AG08396 (cell line): ENCODE data around the gene HLA-DQB1.
A peak's percentile ranks its signal among the peaks of the same experiment; 100 is the strongest.
"Not testable (repeated sequence)": the region's sequence is repeated elsewhere in the genome, so short reads cannot be mapped to it uniquely, and the experiment has no call there.

Experiments
- DNase-seq: peaks from one replicate; pipeline ENCODE4 v3.0.0; 2012; ENCODE audit warnings: low spot score, mixed read lengths

Gene HLA-DQB1

DNA sequence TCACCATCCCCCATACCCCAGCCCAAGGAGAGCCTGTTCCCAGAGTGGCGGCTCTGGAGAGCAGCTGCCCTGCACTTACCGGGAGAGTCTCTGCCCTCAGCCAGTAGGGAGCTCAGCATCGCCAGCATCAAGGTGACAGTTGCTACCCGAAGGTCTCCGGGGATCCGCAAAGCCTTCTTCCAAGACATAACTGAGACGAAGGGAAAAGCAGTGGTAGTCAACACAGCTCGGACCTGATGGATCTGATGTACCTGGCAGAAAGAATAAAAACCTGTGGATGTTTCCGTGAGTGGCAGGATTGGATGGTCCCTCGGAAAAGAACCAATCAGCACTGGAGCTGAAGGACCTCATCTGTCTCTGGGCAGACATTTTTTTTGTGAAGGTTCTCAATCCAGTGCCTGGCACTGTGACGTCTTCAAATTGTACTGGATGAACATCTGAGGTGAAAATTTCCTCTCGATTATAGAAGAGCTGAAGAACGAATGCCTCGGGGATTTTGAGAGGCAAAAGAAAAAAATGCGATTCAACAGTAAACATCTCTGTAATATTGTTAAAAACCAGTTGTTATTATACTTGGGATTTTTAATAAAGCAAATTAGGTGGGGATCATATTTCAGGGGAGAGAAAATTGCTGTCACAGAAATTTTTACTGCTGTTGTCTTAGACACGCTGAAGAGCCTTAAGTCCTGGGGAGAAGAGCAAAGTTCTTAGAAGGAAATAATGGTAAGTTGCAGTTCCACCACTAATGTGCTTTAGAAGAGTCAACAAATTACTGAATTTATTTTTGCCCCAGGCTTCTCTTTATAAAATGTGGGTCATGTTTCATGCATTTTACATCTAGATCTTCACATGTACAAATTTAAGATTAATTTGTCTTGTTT lies at the start of gene HLA-DQB1:
Gene HLA-DQB1 (minus strand): TSS at position 238 of the 881 bp plus-strand sequence. CDS start 50 bp downstream, at position 188.
- DNase-seq, result peak; percentile 39

- DNase-seq, result no peak
Measured at GRCh38 chr6:32713241-32713640, 46.8 kb upstream of the HLA-DQB1 start.

DNA sequence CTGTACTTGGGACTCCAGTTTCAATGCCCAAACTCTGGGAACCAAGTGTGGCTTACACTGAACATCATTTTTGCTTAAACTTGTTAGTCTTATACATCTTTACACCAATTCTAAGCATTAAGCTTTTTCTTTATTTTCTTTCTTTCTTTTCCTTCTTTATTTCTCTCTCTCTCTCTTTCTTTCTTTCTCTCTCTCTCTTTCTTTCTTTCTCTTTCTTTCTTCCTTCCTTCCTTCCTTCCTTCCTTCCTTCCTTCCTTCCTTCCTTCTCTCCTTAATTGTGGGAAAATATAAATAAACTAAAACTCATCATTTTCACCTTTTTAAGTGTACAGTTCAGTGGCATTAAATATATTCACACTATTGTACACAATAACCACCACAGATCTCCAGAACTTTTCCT lies 43.2 kb upstream of the HLA-DQB1 start:
- no peak for DNase-seq

DNA sequence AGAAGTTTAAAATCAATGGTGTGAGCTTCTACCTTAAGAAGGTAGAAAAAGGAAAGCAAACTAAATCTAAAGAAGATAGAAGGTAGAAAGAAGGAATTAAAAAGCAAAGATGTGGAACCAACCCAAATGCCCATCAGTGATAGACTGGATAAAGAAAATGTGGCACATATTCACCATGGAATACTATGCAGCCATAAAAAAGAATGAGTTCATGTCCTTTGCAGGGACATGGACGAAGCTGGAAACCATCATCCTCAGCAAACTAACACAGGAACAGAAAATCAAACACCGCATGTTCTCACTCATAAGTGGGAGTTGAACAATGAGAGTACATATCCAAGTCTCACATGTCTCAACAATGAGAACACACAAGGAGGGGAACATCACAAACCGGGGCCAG lies 38.7 kb upstream of the HLA-DQB1 start:
- DNase-seq, result not testable (repeated sequence)

GRCh38 chr6:32703347-32703746 lies 36.9 kb upstream of the HLA-DQB1 start:
- DNase-seq, result no peak

GRCh38 chr6:32700391-32701040 lies 34.1 kb upstream of the HLA-DQB1 start:
- peak; percentile 39 for DNase-seq

GRCh38 chr6:32697031-32697430 lies 30.6 kb upstream of the HLA-DQB1 start:
- no peak for DNase-seq

- no peak for DNase-seq
Measured at GRCh38 chr6:32692019-32692418, 25.6 kb upstream of the HLA-DQB1 start.

DNA sequence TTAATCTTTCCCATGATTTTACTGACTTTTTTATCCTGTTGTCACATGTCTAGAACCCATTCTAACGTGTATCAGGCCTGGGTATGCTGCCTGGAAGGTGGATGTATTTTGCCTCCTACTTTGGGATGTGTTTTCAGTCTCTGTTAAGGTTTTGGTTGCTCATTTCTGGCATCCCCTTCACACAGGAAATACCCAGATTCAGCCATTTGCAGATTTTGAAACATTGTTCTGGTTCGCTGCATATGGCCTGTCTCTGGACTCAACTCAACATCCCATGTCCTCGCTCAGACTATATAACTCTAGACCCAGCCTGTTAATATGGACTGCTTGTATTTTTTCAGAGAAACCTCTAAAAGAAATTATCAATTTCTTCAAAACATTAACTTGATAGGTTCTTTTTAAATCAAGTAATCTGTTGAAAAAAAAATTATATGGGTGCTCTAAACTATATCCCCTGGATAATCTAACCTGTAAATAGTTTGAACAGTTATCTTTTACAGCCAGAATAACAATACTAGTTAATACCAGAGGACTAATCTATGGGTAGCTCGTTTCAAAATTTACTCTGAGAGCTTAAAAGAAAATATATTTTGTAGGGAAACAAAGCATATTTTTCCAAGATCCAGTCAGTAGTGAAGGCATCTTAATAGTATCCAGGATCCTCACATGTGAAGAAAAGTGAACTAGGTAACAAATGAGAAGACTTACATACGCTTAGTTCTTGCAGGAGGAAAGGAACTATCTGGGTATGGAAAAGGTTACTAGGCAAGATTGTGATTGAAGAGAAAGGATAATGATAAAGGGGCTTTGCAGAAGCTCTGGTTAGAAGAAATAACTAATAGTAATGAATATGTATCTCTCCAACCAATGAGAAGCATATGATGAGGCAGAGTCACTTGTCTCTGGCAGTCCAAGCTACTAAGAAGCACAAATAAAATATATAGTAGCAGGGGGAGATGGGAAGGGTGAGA lies 23.4 kb upstream of the HLA-DQB1 start:
- no peak for DNase-seq

GRCh38 chr6:32685603-32686002 lies 19.1 kb upstream of the HLA-DQB1 start:
- DNase-seq, result no peak

DNA sequence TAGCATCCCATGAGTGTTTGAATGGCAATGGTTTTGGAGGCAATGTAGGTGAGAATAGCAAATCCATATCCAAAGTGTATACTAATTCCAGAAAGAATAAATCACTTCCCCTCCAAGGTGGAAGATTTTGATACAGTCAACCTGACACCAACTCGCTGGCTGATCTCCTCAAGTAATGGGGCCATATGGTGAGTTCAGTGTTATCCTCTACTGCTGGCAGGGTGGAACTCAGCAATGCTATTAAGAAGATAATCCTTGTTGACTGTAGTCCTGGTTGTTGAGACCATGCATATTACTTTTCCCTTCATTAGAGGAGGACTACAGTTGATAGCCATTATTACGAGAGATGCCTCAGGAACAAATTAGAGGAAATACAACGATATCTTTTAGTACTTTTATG lies 17.8 kb upstream of the HLA-DQB1 start:
- no peak for DNase-seq

GRCh38 chr6:32680055-32680454 lies 13.6 kb upstream of the HLA-DQB1 start:
- DNase-seq, result no peak

GRCh38 chr6:32679492-32679891 lies 13.0 kb upstream of the HLA-DQB1 start:
- DNase-seq, result no peak

GRCh38 chr6:32674123-32674522 lies 7.7 kb upstream of the HLA-DQB1 start:
- not testable (repeated sequence) for DNase-seq

DNA sequence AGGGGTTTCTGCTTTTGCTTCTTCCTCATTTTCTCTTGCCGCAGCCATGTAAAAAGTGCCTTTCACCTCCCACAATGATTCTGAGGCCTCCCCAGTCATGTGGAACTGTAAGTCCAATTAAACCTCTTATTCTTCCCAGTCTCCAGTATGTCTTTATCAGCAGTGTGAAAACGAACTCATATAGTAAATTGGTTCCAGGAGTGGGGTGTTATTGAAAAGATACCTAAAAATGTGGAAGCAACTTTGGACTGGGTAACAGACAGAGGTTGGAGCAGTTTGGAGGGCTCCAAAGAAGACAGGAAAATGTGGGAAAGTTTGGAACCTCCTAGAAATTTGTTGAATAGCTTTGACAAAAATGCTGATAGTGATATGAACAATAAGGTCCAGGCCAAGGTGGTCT lies 5.5 kb upstream of the HLA-DQB1 start:
- not testable (repeated sequence) for DNase-seq

DNA sequence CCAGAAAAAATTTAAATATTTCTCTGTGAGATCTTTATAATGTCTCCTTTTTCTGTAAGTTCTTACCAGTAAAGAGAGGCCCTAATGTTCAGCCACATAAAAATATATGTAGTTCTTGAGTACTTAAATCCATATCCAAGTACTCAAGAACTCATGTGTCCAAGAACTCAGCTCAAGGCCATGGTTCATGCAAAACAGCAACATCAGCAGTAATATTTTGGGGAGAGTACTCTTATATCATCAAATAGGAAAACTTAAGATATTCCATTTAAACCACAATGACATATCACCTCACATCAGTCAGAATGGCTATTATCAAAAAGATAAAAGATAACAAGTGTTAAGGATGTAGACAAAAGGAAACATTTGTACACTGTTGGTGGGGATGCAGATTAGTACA lies 3.4 kb upstream of the HLA-DQB1 start:
- DNase-seq, result no peak

DNA sequence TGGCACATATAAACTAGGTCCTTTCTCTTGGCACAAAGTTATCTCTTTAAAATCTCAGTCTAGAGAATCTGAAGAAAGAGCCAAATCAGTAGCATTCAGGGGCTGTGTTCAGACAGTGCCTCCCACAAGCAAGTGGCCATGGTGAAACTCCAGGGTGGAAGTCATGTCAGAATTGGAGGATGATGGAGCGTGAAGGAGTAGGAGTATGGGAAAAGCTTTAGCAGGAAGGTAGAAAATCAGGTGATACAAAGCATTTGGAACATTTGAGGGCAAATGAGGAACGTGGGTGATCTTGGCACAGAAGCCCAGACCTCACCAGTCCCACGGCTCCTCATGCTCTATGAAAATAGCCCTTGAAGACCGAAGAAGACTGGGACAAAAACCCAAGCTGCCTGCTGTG lies 2.8 kb upstream of the HLA-DQB1 start:
- DNase-seq, result no peak

DNA sequence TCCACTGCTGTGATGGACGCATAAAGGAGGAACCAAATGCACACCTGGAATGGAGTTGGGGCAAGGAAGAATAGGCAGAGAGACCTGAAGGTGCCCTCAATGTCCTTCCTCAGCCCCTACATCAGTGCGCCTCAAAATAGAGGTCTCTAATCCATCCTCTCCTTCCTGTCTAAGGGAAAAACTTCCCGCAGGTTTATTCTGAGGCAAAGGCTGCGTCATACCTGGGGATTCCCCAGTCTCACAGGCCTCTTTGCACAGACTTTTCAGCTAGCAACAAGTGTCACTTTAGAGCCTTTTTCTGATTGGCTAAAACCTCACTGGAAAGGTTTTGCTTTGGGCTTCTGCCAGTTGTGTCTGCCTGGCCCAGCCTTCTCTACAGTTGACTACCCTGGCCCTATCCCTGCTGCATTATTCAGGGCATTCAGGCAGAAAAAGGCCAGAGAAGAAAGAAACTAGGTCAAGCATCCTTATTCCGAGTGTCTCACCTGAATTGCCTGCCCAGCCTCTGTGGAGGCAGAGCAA lies 1.8 kb upstream of the HLA-DQB1 start:
- no peak for DNase-seq

- DNase-seq, result no peak
Measured at GRCh38 chr6:32665661-32666060, 796 bp downstream of the HLA-DQB1 start.

- no peak for DNase-seq
Measured at GRCh38 chr6:32664827-32665362, 1.6 kb downstream of the HLA-DQB1 start.

DNA sequence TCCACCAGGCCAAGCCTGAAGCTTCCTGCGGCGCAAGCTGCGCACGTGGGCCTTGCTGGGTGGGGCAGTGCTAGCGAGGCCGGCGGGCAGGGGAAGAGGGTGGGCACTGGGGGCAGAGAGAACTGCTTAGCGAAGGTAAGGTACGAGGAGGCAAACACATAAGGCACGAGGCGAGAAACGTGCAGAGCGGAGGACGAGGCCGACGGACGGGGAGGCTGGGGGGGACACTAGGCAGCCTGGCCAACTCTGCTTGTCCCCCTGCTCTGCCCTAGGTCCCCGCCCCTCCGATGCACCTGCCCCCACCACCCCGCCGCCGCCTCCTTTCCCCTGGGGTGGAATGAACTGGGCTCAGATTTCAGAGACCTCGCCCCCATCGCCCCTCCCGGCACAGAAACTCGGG lies 2.1 kb downstream of the HLA-DQB1 start:
- DNase-seq, result no peak

- DNase-seq, result no peak
Measured at GRCh38 chr6:32662836-32663235, 3.6 kb downstream of the HLA-DQB1 start.
